Measurements from ENCODE around the gene DPF3. TPM values are rescaled to one million over a fixed set of nuclear protein-coding genes. Genes with fewer than 3 reads are reported as not detected.

The DPF3 gene
- total RNA-seq, 3 donors from 2014 or later (not counting 1 experiment from before 2014, with no cell fraction given) = 1.4 to 1.8 (median 1.4) TPM

- Mint-ChIP-seq H3K9me3 (no peaks in the 10 kb centered on the region), H3K27me3 (ENCODE audit: low read depth in 2 of 2) (peaks cover 37 to 41% of the 10 kb centered on the region in 2 donors), H3K4me3 (no peak overlapping the region), H3K36me3 (no peaks in the 10 kb centered on the region), H3K4me1 (no peaks in the 10 kb centered on the region), H3K27ac (no peak overlapping the region)
- H3K27me3 ChIP-seq (ENCODE audit: control insufficient read depth, insufficient read depth, low read length) = peaks cover 8% of the 10 kb centered on the region
- H3K4me3 ChIP-seq (ENCODE audit: low read length) = no peak overlapping the region
- no peaks in the 10 kb centered on the region for H3K4me1 ChIP-seq (ENCODE audit: control insufficient read depth, insufficient read depth, low read length)
- WGBS (ENCODE audit: insufficient coverage) = 72% methylated on average over 6 of the region's 6 CpGs
- no peaks in the 10 kb centered on the region for H3K36me3 ChIP-seq (ENCODE audit: control insufficient read depth, insufficient read depth, low read length)
- ATAC-seq (no peak), DNase-seq (no peak)
- intact Hi-C loops (cut with micrococcal nuclease) = no loop called here
- H3K9me3 ChIP-seq (ENCODE audit: control insufficient read depth, insufficient read depth, low read length) = no peaks in the 10 kb centered on the region
- no peak for TF ChIP-seq CTCF (IDR thresholded peaks at IDR 0.05)
- no peak overlapping the region for H3K27ac ChIP-seq (ENCODE audit: low read length)
Observed at GRCh38 chr14:72916174-72916573, 22.3 kb upstream of the DPF3 start.

GRCh38 chr14:72913809-72914208 is 19.9 kb upstream of the DPF3 start:
- H3K9me3 Mint-ChIP-seq = no peaks in the 10 kb centered on the region
- no peak for TF ChIP-seq CTCF (IDR thresholded peaks at IDR 0.05)
- intact Hi-C loops (cut with micrococcal nuclease) = no loop called here
- Histone ChIP-seq H3K9me3 (ENCODE audit: control insufficient read depth, insufficient read depth, low read length) (no peaks in the 10 kb centered on the region), H3K4me3 (ENCODE audit: low read length) (no peak overlapping the region), H3K4me1 (ENCODE audit: control insufficient read depth, insufficient read depth, low read length) (no peaks in the 10 kb centered on the region), H3K27ac (ENCODE audit: low read length) (no peak overlapping the region), H3K27me3 (ENCODE audit: control insufficient read depth, insufficient read depth, low read length) (no peaks in the 10 kb centered on the region), H3K36me3 (ENCODE audit: control insufficient read depth, insufficient read depth, low read length) (no peaks in the 10 kb centered on the region)
- ATAC-seq (no peak), DNase-seq (no peak)
- H3K4me1 Mint-ChIP-seq = no peaks in the 10 kb centered on the region
- no peaks in the 10 kb centered on the region for H3K36me3 Mint-ChIP-seq
- no peak overlapping the region for H3K4me3 Mint-ChIP-seq
- WGBS (ENCODE audit: insufficient coverage) = 21% methylated on average over 2 of the region's 2 CpGs
- peaks cover 25 to 35% of the 10 kb centered on the region in 2 donors for H3K27me3 Mint-ChIP-seq (ENCODE audit: low read depth in 2 of 2)
- no peak overlapping the region for H3K27ac Mint-ChIP-seq

- no peak for DNase-seq
- Histone ChIP-seq H3K36me3 (ENCODE audit: control insufficient read depth, insufficient read depth, low read length) (no peaks in the 10 kb centered on the region), H3K4me3 (ENCODE audit: low read length) (no peak overlapping the region), H3K9me3 (ENCODE audit: control insufficient read depth, insufficient read depth, low read length) (no peaks in the 10 kb centered on the region), H3K27ac (ENCODE audit: low read length) (no peak overlapping the region), H3K27me3 (ENCODE audit: control insufficient read depth, insufficient read depth, low read length) (no peaks in the 10 kb centered on the region), H3K4me1 (ENCODE audit: control insufficient read depth, insufficient read depth, low read length) (no peaks in the 10 kb centered on the region)
- no peak for TF ChIP-seq CTCF (IDR thresholded peaks at IDR 0.05)
- intact Hi-C loops (cut with micrococcal nuclease) = loop anchor here (5.0 kb wide), 1 partner anchor 887 kb away; no protein-coding TSS in a partner anchor
- Mint-ChIP-seq H3K9me3 (no peaks in the 10 kb centered on the region), H3K4me3 (no peak overlapping the region), H3K36me3 (no peaks in the 10 kb centered on the region), H3K27ac (no peak overlapping the region), H3K4me1 (no peaks in the 10 kb centered on the region), H3K27me3 (ENCODE audit: low read depth in 2 of 2) (peaks cover 29 to 33% of the 10 kb centered on the region in 2 donors)
- 68% methylated on average over 5 of the region's 5 CpGs for WGBS (ENCODE audit: insufficient coverage)
- ATAC-seq = no peak
Observed at GRCh38 chr14:72909163-72909562, 15.3 kb upstream of the DPF3 start.

GRCh38 chr14:72907886-72908285 is 14.0 kb upstream of the DPF3 start:
- Mint-ChIP-seq H3K36me3 (no peaks in the 10 kb centered on the region), H3K4me1 (no peaks in the 10 kb centered on the region), H3K27ac (no peak overlapping the region), H3K9me3 (no peaks in the 10 kb centered on the region), H3K27me3 (ENCODE audit: low read depth in 2 of 2) (peaks cover 22 to 25% of the 10 kb centered on the region in 2 donors), H3K4me3 (no peak overlapping the region)
- DNase-seq = no peak
- no peak overlapping the region for H3K27ac ChIP-seq (ENCODE audit: low read length)
- no peaks in the 10 kb centered on the region for H3K36me3 ChIP-seq (ENCODE audit: control insufficient read depth, insufficient read depth, low read length)
- no peak overlapping the region for H3K4me3 ChIP-seq (ENCODE audit: low read length)
- H3K4me1 ChIP-seq (ENCODE audit: control insufficient read depth, insufficient read depth, low read length) = no peaks in the 10 kb centered on the region
- H3K27me3 ChIP-seq (ENCODE audit: control insufficient read depth, insufficient read depth, low read length) = peaks cover 2% of the 10 kb centered on the region
- intact Hi-C loops (cut with micrococcal nuclease) = loop anchor here (5.0 kb wide), 1 partner anchor 886 kb away; no protein-coding TSS in a partner anchor
- ATAC-seq = peak in 1 of 3 donors; percentile 31
- H3K9me3 ChIP-seq (ENCODE audit: control insufficient read depth, insufficient read depth, low read length) = no peaks in the 10 kb centered on the region
- TF ChIP-seq CTCF (IDR thresholded peaks at IDR 0.05) = no peak
- WGBS (ENCODE audit: insufficient coverage) = 94% methylated on average over 2 of the region's 5 CpGs
